HUES64 (cell line): ENCODE measurements around the gene MAP2K3.

Source experiments
- H3K27ac ChIP-seq: 2 replicates; pipeline ENCODE4 v1.7.0; 2013; ENCODE audit warnings: low read depth, low read length, inconsistent platforms
- H3K27me3 ChIP-seq: 2 replicates; pipeline ENCODE4 v1.6.1; 2013; ENCODE audit warnings: mild to moderate bottlenecking, low read length; ENCODE audit not compliant: insufficient read depth
- H3K36me3 ChIP-seq: 2 replicates; pipeline ENCODE4 v1.6.1; 2013; ENCODE audit warnings: mild to moderate bottlenecking, low read length; ENCODE audit not compliant: insufficient read depth
- H3K4me1 ChIP-seq: 2 replicates; pipeline ENCODE4 v1.6.1; 2013; ENCODE audit warnings: mild to moderate bottlenecking, low read length, moderate library complexity; ENCODE audit not compliant: insufficient read depth
- H3K4me3 ChIP-seq: 2 replicates; pipeline ENCODE4 v1.5.1; 2013; ENCODE audit warnings: mild to moderate bottlenecking, low read length, moderate library complexity
- H3K9ac ChIP-seq: 2 replicates; pipeline ENCODE4 v1.6.1; 2013; ENCODE audit warnings: mild to moderate bottlenecking, low read depth, low read length
- H3K9me3 ChIP-seq: 2 replicates; pipeline ENCODE4 v1.6.1; 2013; ENCODE audit warnings: low read depth, low read length; ENCODE audit not compliant: insufficient read depth
- WGBS: fragments of 150-250, 120-280 bp; methylation state at CpG from one replicate; pipeline ENCODE4 v1.1.7; 2013; ENCODE audit warnings: missing lambda C conversion rate; 5-methylcytosine and 5-hydroxymethylcytosine counted together

MAP2K3 gene

DNA sequence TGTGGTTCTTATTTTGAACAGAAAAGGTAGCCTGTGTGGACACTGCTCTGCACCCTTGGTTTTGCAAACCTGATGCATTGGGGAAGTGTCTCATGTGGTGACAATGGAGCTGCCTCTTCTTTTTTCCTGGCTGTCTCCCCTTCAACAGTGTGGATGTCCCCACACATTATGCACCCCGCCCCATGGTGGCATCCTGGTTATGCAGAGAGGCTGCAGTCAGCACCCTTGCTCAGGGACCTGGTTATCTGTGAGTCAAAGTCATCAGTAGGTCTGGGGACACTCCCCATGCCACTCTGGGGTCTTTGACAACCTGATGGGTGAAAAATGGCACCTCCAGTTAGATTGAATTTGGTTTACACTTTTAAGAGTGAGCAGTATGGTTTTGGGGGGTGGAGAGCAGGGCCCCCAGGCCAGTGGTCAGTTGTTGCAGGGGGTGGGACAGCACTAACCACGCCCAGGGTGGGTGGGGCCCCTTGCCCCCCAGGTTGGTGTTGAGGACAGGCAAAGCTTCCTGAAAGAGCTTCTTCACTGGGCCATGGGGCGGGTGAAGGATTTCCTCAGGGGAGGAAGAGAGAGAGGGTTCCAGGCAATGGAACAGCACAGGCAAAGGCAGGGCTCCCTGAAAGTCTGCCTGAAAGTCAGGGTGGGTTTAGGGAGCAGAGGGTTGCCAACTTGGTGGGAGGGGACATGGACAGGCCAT, 67.0 kb downstream of the MAP2K3 start:
- Histone ChIP-seq H3K27me3 (no peaks in the 10 kb centered on the region), H3K27ac (no peak overlapping the region), H3K9me3 (no peaks in the 10 kb centered on the region), H3K4me3 (no peak overlapping the region), H3K9ac (no peak overlapping the region), H3K36me3 (no peaks in the 10 kb centered on the region), H3K4me1 (no peaks in the 10 kb centered on the region)
- 77% methylated on average over 3 of the region's 3 CpGs for WGBS

DNA sequence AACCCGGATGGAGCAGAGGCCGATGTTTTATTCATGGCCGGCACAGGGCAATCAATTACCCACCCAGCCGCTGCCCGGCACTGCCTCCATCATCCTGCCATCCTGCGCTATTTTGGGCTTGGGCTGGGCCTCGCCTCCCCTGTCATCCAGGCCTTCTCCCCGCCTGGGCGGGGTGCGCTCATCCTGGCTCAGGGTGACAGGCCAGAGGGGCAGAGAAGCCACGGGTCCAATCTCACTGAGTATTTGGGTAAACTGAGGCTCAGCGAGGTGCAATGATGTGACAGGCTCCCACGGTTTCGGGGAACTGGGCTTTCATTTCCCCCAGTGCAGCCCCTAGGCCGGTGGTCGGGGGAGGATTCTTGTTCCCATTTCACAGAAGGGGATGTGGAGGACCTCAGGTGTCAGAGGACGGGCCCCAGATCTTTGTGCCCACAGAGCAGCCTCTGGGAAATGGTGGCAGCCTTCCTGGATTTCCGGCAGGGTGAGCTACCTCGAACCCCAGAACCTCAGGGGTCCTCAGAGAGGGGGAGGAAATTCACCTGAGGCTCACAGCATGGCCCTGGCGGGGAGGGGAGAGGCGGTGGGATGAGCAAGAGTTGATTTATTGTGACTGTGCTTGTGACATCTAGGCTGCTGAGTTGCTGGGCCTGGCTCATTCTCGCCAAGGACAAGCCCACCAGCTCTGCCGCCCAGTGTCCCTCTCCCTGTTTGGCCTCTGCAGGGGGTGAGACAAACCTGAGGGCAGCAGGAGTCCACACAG, 67.9 kb downstream of the MAP2K3 start:
- no peak overlapping the region for H3K4me3 ChIP-seq
- H3K9ac ChIP-seq: no peak overlapping the region
- H3K9me3 ChIP-seq: no peaks in the 10 kb centered on the region
- no peaks in the 10 kb centered on the region for H3K36me3 ChIP-seq
- H3K4me1 ChIP-seq: no peaks in the 10 kb centered on the region; the same call in 1 of the 2 replicates
- 91% methylated on average over 23 of the region's 23 CpGs for WGBS
- no peak overlapping the region for H3K27ac ChIP-seq
- no peaks in the 10 kb centered on the region for H3K27me3 ChIP-seq

DNA sequence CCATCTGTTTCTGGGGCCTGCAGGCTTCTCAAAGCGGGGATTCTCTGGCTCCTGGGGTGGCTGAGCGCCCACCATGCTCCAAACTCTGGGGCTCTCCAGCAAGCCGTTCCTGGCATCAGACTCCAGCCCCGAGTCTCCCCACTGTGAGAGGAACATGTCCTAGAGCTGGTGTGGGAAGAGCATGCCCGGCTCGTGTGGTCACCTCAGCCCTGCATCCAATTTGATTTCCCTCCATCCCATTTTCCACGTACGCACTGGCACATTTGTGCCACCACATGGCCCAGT, 68.4 kb downstream of the MAP2K3 start:
- H3K36me3 ChIP-seq: no peaks in the 10 kb centered on the region
- H3K9me3 ChIP-seq: no peaks in the 10 kb centered on the region
- H3K9ac ChIP-seq: no peak overlapping the region
- no peaks in the 10 kb centered on the region for H3K27me3 ChIP-seq
- H3K4me3 ChIP-seq: no peak overlapping the region
- WGBS: 94% methylated on average over 8 of the region's 8 CpGs
- H3K4me1 ChIP-seq: peaks cover under 1% of the 10 kb centered on the region; the same call in 1 of the 2 replicates
- H3K27ac ChIP-seq: no peak overlapping the region

DNA sequence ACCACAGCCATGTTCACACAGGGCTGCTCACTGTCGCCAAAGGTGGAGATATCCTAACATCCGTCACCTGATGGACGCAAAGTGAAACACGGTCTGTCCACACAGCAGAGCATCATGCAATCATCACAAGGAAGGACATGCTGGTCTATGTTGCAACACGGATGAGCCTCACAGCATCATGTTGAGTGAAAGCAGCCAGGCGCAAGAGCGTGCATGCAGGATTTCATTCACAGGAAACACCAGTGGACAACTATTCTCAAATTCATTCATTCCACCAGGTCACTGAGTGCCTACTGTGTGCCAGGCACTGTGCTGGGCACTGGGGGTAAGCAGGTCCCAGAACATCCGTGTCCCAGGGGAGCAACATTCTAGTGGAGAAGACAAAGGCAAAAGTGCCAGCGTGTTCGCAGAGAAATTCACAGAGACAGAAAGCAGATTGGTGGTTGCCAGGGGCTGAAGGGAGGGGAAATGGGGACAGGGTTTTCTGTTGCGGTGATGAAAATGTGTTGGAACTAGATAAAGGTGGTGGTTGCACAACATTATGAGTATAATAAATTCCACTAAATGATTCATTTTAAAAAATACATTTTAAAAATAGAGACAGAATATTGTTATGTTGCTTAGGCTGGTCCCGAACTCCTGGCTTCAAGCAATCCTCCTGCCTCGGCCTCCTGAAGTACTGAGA, 69.0 kb downstream of the MAP2K3 start:
- peaks cover 5% of the 10 kb centered on the region; the same call in 1 of the 2 replicates for H3K4me1 ChIP-seq
- no peaks in the 10 kb centered on the region for H3K36me3 ChIP-seq
- 91% methylated on average over 13 of the region's 13 CpGs for WGBS
- no peaks in the 10 kb centered on the region for H3K9me3 ChIP-seq
- H3K27ac ChIP-seq: no peak overlapping the region
- H3K9ac ChIP-seq: no peak overlapping the region
- H3K27me3 ChIP-seq: no peaks in the 10 kb centered on the region
- no peak overlapping the region for H3K4me3 ChIP-seq

DNA sequence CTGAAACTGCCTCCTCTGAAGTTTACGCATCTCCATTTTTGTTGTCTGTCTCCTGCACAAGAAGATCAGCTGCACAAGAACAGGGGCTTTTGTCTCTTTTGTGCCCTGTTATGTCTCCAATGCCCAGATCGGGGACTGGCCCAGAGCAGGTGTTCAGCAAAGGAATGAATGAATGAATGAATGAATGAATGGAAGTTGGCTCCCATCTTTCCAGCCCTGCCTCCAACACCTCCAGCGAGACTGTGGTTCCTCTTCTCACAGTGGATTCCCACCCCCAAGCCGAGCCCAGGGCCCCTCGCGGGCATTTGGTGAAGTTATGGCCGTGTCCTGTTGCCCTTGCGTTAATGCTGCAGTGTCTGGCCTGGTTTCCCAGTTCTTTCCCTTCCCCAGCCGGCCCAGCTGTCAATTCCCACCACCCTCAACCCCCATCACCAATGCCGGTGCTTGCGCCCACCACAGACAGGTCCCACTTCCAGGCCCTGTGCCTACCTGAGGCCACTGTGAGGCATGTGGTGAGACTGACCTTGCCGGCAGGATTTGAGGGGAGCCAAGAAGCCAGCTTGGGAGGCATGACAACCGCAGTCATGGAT, 70.4 kb downstream of the MAP2K3 start:
- Histone ChIP-seq H3K4me1 (peaks cover 18% of the 10 kb centered on the region), H3K36me3 (no peaks in the 10 kb centered on the region), H3K9me3 (no peaks in the 10 kb centered on the region), H3K27ac (no peak overlapping the region), H3K4me3 (no peak overlapping the region), H3K9ac (no peak overlapping the region), H3K27me3 (peaks cover 8% of the 10 kb centered on the region; the same call in 1 of the 2 replicates)
- 92% methylated on average over 13 of the region's 13 CpGs for WGBS

DNA sequence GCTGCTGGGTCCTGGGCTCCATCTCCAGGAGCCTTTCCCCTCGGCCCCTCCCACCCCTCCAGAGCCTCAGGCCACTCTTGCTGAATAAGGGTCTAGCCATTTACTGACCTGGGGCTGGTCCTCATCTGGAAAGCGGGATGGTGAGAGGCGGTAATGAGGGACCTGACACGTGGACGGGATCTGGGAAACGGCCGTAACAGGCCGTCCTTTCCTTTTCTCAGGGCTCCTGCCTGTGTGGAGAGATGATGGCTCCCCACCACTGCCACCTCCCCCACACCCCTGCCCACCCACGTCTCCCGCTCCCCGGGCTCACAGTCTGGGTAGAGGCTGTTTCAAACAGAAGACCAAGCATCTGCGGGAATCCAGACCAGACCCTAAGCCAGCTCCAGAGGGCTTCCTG, 71.1 kb downstream of the MAP2K3 start:
- H3K27ac ChIP-seq: no peak overlapping the region
- H3K9ac ChIP-seq: no peak overlapping the region
- no peaks in the 10 kb centered on the region for H3K36me3 ChIP-seq
- H3K9me3 ChIP-seq: no peaks in the 10 kb centered on the region
- H3K27me3 ChIP-seq: peaks cover 8% of the 10 kb centered on the region; the same call in 1 of the 2 replicates
- peaks cover 21% of the 10 kb centered on the region for H3K4me1 ChIP-seq
- 78% methylated on average over 12 of the region's 12 CpGs for WGBS
- no peak overlapping the region for H3K4me3 ChIP-seq

DNA sequence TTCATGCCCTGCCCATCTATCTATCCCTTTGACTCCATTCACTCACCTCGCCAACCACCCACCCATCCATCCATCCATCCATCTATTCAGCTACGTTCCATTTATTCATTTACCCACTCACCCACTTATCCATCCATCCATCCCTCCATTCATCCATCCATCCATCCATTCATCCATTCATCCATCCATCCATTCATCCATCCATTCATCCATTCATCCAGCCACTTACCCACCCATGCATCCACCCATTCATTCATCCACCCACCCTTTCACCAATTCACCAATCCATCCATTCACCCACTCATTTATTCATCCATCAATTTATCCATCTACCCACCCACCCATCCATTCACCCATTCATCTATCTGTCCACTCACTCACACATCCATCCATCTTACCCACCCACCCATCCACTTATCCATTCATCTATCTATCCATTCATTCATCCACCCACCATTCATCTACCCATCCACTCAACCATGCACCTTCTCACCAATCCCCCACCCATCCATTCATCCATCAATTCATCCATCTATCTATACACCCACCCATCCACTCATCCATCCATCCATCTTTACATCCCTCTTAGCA, 72.1 kb downstream of the MAP2K3 start:
- Histone ChIP-seq H3K27me3 (peaks cover 8% of the 10 kb centered on the region; the same call in 1 of the 2 replicates), H3K9me3 (no peaks in the 10 kb centered on the region), H3K9ac (no peak overlapping the region), H3K4me3 (no peak overlapping the region), H3K36me3 (no peaks in the 10 kb centered on the region), H3K27ac (no peak overlapping the region), H3K4me1 (peaks cover 21% of the 10 kb centered on the region)
- WGBS: 91% methylated on average over 2 of the region's 2 CpGs

DNA sequence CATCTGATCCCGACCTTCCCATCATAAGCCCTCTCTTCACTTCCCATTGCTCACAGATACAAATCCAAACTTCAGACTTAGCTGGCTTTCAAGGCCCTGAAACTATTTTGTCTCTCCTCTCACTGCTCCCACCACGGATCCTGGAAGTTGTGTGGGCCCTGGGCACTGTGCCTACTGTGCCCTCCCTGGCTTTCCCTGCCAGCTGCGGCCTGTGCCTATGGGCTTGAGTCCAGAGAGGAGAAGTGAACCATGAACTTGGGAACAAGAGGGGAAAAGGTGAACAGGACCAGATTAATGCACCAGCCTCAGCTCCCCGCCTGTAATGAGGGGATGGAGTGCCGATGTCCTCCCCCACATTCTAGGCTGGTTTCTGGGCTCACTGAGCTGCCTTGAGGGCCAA, 72.8 kb downstream of the MAP2K3 start:
- H3K4me3 ChIP-seq: no peak overlapping the region
- no peaks in the 10 kb centered on the region for H3K9me3 ChIP-seq
- peaks cover 8% of the 10 kb centered on the region; the same call in 1 of the 2 replicates for H3K27me3 ChIP-seq
- H3K4me1 ChIP-seq: peaks cover 21% of the 10 kb centered on the region
- WGBS: 81% methylated on average over 5 of the region's 5 CpGs
- no peak overlapping the region for H3K27ac ChIP-seq
- H3K9ac ChIP-seq: no peak overlapping the region
- no peaks in the 10 kb centered on the region for H3K36me3 ChIP-seq

DNA sequence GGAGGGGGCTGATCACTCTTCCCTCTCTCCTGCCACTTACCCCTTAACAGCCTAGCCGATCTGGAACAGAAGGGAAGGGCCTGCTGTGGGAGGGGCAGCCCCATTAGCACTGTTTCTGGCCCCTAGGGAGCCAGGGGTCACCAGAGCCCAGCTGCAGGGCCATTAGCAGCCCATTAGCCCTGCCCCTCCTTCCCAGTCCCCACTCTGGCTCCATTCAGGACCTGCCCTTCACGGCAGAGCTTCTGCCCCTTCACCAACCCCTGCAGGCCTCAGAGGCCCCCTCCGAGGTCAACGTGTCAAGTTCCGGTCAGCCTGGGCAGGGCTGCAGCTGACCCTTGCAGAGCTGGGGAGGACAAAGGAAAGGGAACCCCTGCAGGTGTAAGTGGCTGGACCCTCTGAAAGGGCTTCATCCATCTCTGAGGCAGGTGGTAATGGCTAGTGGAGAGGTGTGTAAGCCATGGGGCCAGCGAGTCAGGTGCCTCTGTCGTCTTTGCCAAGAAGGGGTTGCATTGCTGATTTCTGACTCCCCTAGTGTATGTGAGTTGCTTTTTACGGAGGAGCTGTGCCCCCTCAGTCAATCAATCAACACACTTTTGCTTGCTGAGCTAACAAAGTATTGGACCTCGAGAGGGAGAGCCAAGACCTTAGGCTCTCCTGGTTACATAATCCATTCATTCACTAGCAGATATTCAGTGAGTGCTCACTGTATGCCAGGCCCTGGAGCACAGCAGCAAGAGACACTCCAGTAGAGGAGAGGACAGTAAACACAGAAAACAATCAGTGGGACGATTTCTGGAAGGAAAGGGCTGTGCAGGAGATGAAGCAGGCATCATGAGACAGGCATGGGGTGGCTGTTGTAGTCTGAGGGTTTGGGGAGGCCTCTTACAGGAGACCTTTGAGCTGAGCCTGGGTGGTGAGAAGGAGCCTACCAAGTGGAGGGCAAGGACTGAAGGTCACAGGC, 73.5 kb downstream of the MAP2K3 start:
- 45% methylated on average over 10 of the region's 10 CpGs for WGBS
- H3K9ac ChIP-seq: no peak overlapping the region
- H3K9me3 ChIP-seq: no peaks in the 10 kb centered on the region
- H3K4me1 ChIP-seq: peaks cover 21% of the 10 kb centered on the region
- no peak overlapping the region for H3K27ac ChIP-seq
- H3K4me3 ChIP-seq: no peak overlapping the region
- no peaks in the 10 kb centered on the region for H3K36me3 ChIP-seq
- H3K27me3 ChIP-seq: peaks cover 8% of the 10 kb centered on the region; the same call in 1 of the 2 replicates
